ENCODE measurements around the gene KIF25. TPM values are rescaled to one million over a fixed set of nuclear protein-coding genes. Genes with fewer than 3 reads are reported as not detected.
"Not testable (repeated sequence)": the region's sequence is repeated elsewhere in the genome, so short reads cannot be mapped to it uniquely, and the experiment has no call there.

The KIF25 gene
- total RNA-seq, 4 donors from 2014 or later, result 0.28 TPM; not detected in 3

GRCh38 chr6:167995731-167996151 lies 1.7 kb upstream of the KIF25 start:
- Histone ChIP-seq H3K27me3 (no peaks in the 10 kb centered on the region), H3K4me3 (no peak overlapping the region), H3K36me3 (no peaks in the 10 kb centered on the region), H3K27ac (no peak overlapping the region), H3K9me3 (no peaks in the 10 kb centered on the region), H3K4me1 (no peaks in the 10 kb centered on the region)
- DNase-seq, result no peak
- intact Hi-C loops (cut with DNase I; ENCODE audit: low total_unique reads), result no loop called here
- TF ChIP-seq CTCF (IDR thresholded peaks at IDR 0.05) (no peak), POLR2A (IDR thresholded peaks at IDR 0.05) (no peak)

GRCh38 chr6:167996424-167997199 lies 859 bp upstream of the KIF25 start:
- Histone ChIP-seq H3K36me3 (no peaks in the 10 kb centered on the region), H3K9me3 (no peaks in the 10 kb centered on the region), H3K4me3 (no peak overlapping the region), H3K4me1 (no peaks in the 10 kb centered on the region), H3K27me3 (no peaks in the 10 kb centered on the region), H3K27ac (no peak overlapping the region)
- TF ChIP-seq POLR2A (IDR thresholded peaks at IDR 0.05), result no peak
- TF ChIP-seq CTCF (IDR thresholded peaks at IDR 0.05), result no peak
- DNase-seq, result no peak
- intact Hi-C loops (cut with DNase I; ENCODE audit: low total_unique reads), result no loop called here

- H3K9me3 ChIP-seq, result no peaks in the 10 kb centered on the region
- no peak for DNase-seq
- no peak overlapping the region for H3K27ac ChIP-seq
- H3K36me3 ChIP-seq, result no peaks in the 10 kb centered on the region
- intact Hi-C loops (cut with DNase I; ENCODE audit: low total_unique reads), result no loop called here
- H3K4me3 ChIP-seq, result no peak overlapping the region
- H3K27me3 ChIP-seq, result no peaks in the 10 kb centered on the region
- TF ChIP-seq POLR2A (IDR thresholded peaks at IDR 0.05) (no peak), CTCF (IDR thresholded peaks at IDR 0.05) (no peak)
- no peaks in the 10 kb centered on the region for H3K4me1 ChIP-seq
Measured at GRCh38 chr6:167998215-167998614, 744 bp downstream of the KIF25 start.

GRCh38 chr6:168000198-168001028 lies 2.9 kb downstream of the KIF25 start:
- H3K27me3 ChIP-seq, result no peaks in the 10 kb centered on the region
- H3K27ac ChIP-seq, result no peak overlapping the region
- no peaks in the 10 kb centered on the region for H3K4me1 ChIP-seq
- no peaks in the 10 kb centered on the region for H3K36me3 ChIP-seq
- no peak for DNase-seq
- TF ChIP-seq CTCF (IDR thresholded peaks at IDR 0.05) (no peak), POLR2A (IDR thresholded peaks at IDR 0.05) (no peak)
- intact Hi-C loops (cut with DNase I; ENCODE audit: low total_unique reads), result no loop called here
- H3K4me3 ChIP-seq, result no peak overlapping the region
- no peaks in the 10 kb centered on the region for H3K9me3 ChIP-seq

- DNase-seq, result no peak
- no peak overlapping the region for H3K4me3 ChIP-seq
Measured at GRCh38 chr6:168001029-168001332, 3.5 kb downstream of the KIF25 start.

GRCh38 chr6:168001514-168001913 lies 4.0 kb downstream of the KIF25 start:
- DNase-seq; intact Hi-C loops (cut with DNase I; ENCODE audit: low total_unique reads): not testable (repeated sequence)

More at GRCh38 chr6:168001029-168001332, 3.5 kb downstream of the KIF25 start:
- intact Hi-C loops (cut with DNase I; ENCODE audit: low total_unique reads), result no loop called here
- H3K4me1 ChIP-seq, result no peaks in the 10 kb centered on the region
- no peaks in the 10 kb centered on the region for H3K27me3 ChIP-seq
- TF ChIP-seq POLR2A (IDR thresholded peaks at IDR 0.05) (no peak), CTCF (IDR thresholded peaks at IDR 0.05) (no peak)
- H3K36me3 ChIP-seq, result no peaks in the 10 kb centered on the region
- H3K9me3 ChIP-seq, result no peaks in the 10 kb centered on the region
- no peak overlapping the region for H3K27ac ChIP-seq

More at GRCh38 chr6:168001514-168001913, 4.0 kb downstream of the KIF25 start:
- not testable (repeated sequence) for H3K27ac ChIP-seq, H3K4me1 ChIP-seq, H3K9me3 ChIP-seq, H3K36me3 ChIP-seq, H3K27me3 ChIP-seq, H3K4me3 ChIP-seq

Data from uterus (tissue), 4 donors.